NCI-H446 (cell line): ENCODE measurements around the gene SEC16A.

ENCODE experiments used
- DNase-seq, 2 experiments: peaks; one replicate each; lab custom pipeline; 2025; lab: John Stamatoyannopoulos, UW

SEC16A gene

DNA sequence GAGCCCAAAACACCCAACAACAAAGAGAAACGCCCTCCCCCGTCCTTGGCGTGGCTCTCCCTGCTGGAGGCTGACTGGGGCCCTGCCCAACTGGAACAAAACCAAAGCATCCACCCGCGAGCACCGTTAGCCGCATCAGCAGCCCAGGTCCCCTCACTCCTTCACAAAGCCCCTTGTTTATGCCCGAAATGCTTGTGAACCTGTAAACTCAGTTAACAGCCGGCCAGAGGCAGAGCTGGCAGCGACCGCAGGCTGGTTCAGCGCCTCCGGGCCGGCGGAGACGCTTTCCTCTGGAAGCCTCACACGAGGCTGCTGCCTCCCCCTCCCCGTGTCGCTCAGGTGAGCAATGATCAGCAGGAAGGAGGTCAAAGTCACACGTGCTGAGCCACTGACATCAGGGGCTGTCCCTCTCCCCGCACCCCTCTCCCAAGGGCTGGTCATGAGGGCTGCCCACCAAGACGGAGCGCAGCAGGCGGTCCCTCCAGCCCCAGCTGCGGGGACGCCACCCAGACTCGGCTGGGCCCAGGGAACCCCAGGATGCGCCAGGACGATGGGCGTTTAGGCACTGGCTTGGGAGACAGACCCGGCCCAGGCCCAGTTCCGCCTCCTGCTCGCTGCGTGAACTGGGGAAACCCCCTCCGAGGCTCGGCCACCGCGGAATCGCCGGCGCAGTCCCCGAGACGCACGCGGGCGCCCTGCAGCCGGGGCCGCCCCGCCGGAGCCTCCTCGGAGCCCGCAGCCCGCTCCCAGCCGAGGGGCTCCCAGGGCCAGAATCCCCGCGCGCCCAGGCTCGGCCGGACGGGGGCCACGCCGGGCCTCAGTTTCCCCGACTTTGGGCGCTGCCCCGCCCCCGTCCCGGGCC lies 83.4 kb downstream of the SEC16A start:
- no peak for DNase-seq

DNA sequence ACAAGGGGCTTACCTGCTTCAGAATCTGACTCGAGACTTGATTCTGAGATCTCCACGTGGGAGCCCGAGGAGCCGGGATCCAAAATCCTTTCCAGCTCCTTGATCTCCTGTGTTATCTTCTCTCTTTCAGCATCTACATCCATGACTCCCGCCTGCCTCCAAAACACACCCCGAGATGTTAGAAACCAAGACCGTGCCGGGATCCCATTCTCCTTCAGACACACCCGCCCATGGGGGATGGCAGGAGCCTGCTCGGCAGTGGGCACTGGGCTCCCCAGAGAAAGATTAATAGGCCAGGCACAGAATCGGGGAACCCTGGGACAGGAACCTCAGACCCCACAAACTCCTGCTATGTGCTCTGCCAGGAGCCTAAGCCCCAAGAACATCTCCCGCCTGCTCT lies 84.6 kb downstream of the SEC16A start:
- DNase-seq = no peak

DNA sequence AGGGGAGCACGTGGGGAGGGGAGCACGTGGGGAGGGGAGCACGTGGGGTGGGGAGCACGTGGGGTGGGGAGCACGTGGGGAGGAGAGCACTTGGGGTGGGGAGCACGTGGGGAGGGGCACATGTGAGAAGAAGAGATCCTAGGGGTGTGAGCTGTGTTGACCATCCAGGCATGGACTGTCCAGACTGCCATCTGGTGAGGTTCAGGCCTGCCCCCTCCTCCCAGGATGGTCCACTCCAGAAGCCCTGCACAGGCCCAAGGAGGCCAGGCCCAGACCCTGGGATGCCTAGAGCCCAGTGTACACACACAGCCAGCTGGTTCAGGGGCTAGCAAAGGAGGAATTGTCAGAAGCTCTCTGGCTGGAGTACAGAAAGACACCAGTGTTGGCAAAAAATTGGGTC lies 85.2 kb downstream of the SEC16A start:
- DNase-seq = no peak

DNA sequence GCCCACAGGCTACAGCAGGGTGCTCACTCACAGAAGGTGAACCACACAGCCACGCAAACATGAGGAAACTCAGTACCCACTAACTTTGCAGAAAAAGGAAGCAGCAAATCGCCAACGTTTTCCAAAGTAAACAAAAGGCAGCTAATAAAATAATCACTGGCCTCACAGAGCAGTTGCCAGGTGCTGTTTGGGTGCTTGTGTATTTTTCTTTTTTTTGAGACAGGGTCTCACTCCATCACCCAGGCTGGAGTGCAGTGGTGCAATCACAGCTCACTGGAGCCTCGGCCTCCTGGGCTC lies 86.7 kb downstream of the SEC16A start:
- no peak for DNase-seq

DNA sequence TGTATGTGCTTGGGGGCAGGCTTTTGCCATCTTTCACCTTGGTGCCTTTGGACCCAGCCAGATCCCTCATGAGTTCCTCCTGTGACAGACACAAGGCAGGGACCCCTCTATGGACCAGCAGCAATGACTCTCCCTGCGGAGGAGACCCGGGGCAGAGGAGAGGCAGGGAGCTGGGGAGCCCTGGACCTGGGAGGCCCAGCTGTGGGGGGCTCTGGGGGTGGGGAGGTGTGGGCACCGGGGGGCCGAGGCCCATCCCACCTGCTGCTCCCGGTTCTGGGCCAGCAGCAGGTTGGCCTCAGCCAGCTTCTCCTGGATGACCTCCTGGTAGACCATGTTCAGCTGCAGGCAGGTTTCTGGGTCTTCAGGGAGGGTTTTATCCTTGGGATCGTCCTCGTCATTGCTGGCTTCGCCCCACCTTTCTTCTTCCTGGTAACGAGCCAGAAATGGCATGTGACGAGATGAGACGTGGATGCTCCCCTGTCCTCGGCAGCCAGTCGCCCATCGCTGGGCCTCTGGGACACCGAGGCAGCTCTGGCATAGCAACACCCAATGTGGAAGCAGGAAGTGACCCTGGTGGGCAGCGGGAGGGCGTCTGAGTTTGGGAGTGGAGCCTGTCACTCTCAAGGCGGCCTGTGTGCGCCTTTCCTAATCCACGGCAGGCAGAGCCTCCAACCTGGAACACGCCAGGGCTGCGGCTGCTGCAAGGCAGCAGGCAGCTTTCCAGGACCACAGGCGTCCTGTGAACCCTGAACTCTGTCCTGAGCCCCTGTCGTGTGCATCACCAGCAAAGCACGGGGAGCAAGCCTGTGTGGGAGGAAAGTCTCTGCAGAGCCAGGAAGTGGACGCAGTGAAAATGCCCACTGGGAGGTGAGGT lies 87.3 kb downstream of the SEC16A start:
- DNase-seq = no peak

DNA sequence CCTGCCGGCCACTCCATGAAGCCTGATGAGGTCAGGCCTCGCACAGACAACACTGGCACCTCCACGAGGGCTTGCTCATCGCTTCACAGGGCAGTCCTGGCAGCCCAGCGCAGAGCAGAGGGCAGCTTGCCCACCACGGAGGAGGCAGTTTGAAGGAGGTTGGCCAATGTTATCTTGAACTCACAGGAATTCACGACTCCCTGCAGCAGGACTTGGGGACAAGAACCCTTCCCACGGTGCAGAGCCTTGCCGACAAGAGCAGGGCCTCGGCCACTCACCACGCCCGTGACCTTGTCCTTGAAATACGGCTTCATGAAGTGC lies 87.9 kb downstream of the SEC16A start:
- no peak for DNase-seq

DNA sequence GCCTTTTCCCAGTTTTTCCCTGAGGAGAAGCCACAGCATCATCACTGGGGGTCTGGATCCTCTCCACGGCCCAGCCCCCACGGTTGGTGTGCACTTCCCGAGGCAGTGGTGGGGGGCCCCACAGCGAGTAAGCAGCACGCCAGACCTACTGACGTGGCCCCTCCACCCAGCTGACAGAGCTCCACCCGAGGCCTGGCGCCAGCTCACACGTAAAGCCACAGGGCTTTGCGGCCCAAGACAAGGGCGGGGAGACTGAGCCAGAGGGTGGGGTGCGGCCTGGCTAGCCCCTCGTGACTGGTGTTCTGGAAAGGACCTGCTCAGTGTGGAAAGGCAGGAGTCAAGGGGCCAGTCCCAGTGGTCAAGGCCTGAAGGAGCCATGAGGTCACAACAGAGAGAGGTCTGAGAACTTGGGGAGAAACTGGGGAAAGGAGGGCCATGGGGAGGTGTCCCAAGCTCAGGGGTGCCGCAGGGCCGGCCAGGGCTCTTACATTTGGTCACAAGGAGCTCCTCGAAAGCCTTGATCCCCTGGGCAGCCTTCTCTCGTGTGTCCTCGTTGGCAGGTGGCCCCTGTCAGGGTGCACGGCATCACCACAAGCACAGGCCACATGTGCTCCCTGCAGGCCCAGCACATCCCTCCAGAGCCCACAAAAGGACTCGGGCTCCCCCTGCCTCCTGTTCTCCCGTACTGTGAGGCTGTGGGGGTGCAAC lies 88.4 kb downstream of the SEC16A start:
- DNase-seq = no peak

DNA sequence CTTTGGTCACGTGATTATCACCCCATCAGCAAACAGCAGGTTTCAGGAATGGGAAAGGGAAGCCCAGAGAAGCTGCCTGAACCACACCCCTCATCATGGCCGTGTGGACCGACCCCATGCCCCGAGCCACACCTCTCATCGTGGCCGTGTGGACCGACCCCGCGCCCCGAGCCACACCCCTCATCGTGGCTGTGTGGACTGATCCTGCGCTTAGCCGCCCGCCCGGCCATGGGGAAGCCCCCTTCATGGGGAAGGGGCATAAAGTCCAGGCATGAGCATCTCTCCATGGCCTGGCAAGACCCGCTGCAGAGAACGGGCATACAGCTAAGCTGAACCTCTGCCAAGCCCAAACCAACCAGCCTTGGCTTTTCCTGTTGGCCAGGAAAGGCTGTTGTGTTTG lies 89.3 kb downstream of the SEC16A start:
- DNase-seq = no peak

DNA sequence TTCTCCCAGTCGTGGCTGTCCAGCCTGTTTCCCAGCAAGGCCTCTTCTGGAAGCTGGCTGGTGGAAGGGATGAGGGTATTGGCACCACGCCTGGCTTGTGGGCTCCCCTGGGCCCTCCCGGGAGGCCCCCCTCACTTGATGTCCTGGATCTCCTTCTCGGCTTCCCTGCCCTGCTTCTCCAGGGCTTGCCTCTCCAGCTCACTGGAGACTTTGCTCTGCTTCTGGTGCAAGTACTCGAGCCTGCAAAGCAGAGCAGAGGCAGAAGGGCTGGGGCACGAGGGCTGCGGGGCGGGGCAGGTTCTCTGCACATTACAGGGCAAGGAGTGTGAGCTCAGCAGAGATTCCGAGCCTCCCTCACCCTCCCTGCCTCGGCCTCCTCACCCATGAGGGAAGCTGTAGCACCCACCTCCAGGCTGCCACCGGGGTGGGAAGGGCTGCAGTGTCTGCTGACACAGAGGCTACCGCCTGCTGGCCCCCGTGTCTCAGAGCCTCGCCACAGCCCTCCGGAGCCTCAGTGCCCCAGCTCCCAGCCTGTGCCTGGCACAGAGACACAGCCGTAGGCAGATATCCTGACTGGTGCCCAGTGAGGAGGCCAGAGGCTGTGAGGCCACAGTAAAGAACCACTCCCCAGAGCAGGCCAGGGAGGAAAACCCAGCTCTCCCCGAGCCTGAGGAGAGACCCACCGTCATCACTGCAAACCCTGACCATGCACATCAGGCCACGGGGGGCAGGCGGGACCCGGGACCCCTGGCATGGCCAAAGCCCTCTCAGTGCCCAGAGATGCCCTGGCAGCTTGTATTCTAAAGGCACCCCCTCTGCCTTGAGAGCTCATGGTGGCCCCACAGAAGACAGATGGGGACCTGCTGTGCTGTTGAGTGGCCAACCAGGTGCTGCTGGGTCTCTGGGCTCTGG lies 90.0 kb downstream of the SEC16A start:
- DNase-seq = no peak

DNA sequence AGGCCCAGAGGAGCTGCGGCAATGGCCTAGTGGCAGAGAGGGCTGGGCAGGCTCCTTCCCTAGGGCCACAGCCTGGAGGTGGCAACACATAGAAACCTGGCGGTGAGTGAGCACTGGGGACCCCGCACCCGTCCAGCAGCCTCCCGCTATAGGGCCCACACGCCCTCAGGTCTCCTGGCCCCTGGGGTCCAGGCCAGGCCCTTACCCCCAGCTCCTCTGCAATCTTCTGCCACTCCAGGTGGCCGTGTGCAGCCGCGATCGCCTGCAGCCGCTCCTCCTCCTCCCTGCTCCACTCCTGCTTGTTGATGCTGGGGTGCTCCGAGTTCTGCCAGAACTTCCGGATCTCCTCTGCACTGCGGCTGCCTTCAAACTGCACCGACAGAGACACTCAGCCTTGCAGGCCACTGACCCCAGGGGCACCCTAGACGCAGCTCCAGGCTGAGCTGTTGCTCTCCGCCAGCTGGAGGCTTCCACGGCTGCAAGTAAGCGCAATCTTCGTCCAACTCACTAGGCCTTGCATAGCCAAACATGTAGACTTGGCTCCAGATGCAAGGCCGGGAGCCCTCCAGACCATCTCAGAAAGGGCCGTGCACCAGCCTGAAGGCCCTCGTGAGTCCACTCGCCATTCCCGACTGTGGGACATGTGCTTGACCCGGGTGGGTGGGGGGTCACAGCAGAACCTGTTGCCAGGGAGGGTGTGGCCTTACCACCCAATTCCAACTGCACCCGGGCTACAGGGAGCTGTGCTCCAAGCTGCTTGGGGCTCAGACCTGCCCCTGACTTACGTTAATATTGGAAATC lies 90.9 kb downstream of the SEC16A start:
- no peak for DNase-seq
